ENCODE measurements around the gene LMCD1.

Gene LMCD1

GRCh38 chr3:8484409-8485140 is 17.0 kb upstream of the LMCD1 start:
- no peak for DNase-seq

DNA sequence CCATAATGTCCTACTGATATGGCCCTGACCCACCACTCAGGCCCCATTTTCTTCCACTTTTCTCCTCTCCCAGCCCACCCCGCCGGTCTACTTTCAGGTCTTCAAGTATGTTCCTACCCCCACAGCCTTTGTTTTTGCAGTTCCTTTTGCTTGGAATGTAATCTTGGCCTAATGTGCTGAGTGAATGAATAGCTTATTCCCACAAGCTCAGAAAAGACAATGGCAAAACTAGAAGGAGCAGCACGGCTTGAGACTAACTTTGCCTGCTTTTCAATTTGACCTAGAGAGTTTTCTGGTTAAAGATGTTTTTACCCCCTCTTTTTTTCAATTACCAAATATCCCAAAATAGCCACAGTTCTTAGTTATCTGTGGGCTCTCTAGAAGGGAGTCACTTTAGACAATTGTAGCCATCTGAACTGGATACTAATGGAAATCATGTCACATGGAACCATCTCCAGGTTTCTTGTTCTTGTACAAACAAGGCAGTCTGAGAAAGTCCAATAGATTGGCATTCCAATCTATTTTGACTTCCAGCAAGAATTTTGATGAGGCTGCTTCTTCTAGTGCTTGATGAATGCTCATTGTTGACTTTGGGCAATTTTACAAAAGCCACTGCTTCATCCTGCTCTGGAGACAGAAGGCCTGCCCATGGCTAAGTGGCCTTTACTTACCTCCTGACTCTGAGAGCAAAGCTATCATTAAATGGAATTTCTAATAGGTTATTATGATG is 16.3 kb upstream of the LMCD1 start:
- no peak for DNase-seq

DNA sequence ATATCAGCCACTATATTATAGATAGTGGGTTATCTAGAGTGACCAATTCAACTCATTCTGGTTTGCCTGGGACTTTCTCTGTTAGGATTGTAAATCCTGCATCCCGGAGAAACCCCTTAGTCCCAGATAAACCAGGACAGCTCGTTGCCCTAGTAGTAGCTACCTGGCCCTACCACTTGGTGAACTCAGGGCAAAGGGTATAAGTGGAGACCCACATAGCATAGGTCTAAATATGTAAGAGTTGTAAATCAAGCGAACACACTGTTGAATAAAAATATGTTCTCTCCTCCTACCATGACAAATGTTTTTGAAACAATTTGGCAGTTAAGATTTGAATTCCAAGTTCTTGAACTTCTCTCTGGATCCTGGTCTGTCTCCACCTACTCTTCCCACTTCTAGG is 15.7 kb upstream of the LMCD1 start:
- DNase-seq: no peak

DNA sequence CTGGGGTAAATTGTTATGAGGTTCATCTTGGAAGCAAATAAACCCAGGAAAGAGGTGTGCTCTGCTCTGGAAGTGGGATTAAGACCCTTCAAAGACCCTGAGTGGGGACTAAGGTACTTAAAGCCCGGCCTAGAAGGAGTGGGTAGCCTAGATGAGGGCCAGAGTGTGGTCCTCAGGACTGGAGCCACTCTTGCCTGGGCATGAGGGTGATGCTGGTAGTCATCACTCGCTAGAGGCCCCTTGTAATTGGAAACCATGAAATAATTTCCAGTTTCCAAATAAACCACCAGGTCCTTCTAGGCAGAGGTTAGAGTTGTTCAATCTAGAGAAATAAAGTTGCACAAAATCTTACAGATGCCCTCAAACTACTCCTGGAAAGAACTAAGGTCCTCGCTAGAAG is 15.2 kb upstream of the LMCD1 start:
- no peak for DNase-seq

DNA sequence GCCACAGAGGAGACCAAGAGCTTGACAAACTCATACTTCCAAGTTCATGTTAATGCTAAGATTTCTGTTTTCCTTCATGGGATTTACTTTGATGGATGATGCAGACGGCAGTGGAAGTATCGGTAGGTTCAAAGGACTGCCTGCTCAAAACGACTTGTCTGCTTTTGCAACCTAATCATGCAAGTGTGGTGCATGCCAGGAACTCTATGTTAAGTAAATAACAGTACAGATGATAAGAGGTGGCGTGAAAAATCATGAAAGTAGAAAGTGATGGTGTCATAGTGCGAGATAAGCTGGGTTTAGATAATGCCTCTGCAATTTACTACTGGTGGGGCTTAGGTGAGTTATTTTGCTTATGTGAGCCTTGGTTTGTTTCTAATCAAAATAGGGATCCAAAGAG is 14.7 kb upstream of the LMCD1 start:
- no peak for DNase-seq

DNA sequence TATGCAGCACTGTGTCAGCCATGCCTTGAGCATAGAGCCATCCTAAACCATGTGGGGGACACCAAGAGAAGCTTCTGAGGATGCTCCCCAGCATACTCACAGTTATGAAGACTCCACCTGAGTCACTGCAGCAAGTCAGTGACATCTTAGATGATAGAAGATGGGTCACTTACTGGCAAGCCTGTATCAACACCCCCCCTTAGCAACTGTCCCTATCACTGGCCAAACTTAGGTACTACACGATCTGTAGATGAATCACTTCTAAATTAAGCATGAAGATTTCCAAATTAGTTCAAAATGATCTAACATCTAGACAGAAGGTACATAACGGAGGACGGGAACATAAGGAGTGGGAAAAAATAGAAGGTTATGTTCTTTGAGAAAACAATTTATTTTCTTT is 13.2 kb upstream of the LMCD1 start:
- DNase-seq: no peak

- peak; percentile 46 to 61 for DNase-seq
Measured at GRCh38 chr3:8488877-8489276, 12.7 kb upstream of the LMCD1 start.

DNA sequence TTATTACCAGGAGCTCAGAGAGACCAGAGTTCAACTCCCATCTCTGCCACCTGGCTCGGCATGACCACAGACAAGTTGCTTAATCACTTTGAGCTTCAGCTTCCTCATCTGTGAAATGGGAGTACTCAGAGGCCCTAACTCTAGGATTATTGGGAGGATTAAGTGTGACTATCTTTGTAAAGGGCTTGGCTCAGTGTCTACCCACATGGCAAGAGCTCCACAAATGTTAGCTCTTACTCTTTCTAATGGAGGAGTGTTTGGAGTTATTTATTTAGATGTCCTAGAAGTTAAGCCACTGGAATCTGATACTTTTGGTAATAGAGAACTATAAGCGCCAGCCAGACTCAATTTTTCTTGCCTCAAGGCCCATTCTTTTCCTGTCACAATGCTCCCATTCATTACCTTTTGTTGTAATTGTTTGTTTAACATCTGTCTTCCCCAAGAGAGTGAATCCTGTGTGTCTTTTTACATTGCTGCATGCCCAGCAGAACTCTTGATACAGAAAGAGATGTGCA is 12.3 kb upstream of the LMCD1 start:
- peak in 1 of 2 donors; percentile 2 for DNase-seq

- peak in 1 of 2 donors; percentile 12 for DNase-seq
Measured at GRCh38 chr3:8490079-8490552, 11.5 kb upstream of the LMCD1 start.

DNA sequence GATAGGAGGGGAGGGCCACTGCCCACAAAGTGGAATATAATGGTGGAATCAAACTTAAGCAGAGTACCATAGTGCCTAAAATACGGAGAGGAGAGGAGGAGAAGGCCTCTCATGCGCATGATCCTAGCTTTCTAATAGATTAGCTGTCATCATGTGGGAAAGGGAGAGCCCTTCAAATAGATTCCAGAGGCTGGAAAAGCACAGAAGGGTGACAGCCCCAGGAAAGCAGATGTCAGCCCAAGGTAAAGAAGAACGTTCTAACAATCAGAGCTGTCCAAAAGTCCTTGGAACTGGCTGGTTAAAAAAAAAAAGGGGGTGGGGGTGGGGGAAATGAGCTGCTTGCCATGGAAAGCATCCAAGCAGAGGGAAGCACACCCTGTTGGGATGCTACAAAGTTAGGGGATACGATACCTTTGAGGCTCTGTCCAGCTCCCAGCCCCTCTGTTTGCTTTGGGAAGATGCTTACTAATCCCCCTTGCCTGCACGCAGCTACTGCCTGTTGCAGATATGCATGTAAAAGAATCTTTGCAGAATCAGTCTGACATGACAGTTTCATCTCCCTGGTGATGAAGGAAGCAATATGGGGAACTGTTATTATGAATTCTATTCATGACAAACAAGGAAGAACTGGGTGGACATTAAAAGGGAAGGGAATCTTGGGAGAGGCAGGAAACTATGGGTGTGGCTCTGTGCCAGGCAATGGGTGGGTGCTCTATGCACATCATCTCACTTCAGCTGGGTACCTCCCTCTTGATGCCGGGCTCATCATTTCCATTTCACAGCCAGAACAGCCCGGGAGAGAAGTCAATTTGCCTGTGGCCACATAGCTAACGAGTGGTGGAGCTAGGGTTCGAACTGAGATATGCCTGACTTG is 10.1 kb upstream of the LMCD1 start:
- DNase-seq: peak; percentile 32 to 60

DNA sequence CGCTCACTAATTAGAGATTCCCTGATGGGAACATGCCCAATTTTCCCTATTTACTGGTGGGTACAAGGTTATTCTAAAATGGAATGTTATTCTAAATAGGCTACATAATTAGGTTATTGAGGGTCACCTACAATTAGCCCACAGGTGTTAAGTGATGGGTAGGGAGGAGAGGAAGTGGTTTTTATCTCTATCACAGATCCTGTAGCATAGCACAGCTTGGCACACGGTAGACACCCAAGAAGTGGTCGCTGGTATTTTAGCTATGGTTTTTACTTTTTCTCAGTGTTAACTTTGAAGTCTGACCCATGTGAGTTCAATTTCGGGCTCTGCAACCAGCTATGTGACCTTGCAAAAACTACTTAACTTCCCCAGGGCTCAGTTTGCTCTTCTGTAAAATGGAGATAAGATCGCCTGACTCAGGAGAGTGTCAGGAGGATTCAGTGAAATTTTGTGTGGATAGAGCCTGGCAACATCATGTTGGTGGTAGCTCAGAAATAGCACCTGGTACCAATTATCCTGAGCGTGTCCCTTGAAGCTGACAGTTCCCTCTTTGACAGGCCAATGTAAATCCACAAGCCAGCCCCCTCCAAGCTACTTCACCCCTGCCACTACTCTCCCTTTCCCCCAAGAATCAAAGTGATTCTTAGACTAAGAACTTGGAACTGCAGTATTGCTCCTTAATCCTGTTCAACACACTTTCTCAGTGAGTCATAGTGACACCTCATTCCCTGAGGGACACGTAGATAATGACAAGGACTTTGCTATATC is 8.7 kb upstream of the LMCD1 start:
- no peak for DNase-seq

- DNase-seq: no peak
Measured at GRCh38 chr3:8493744-8494143, 7.9 kb upstream of the LMCD1 start.

- no peak for DNase-seq
Measured at GRCh38 chr3:8494327-8494726, 7.3 kb upstream of the LMCD1 start.

GRCh38 chr3:8497582-8497981 is 4.0 kb upstream of the LMCD1 start:
- DNase-seq: no peak

DNA sequence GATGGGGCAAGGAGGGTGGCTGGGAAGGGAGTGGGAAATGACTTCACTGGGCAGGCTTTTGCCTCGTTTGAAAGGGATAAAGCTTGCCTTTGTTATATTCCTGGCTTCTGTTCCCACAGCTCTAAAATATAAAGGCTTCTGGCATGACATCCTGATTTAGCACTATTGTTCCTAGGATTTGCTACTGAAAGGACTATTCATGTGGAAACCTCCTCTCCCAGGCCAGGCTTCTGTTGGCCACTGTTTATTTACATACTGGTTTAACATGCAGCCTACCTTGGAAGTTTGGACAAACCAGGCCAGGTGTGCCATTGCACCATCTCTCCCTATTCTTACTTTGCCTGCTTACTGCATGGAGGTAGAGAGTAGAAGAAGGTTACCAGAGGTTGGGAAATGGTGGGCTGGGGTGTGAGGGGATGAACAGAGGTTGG is 2.4 kb upstream of the LMCD1 start:
- no peak for DNase-seq

DNA sequence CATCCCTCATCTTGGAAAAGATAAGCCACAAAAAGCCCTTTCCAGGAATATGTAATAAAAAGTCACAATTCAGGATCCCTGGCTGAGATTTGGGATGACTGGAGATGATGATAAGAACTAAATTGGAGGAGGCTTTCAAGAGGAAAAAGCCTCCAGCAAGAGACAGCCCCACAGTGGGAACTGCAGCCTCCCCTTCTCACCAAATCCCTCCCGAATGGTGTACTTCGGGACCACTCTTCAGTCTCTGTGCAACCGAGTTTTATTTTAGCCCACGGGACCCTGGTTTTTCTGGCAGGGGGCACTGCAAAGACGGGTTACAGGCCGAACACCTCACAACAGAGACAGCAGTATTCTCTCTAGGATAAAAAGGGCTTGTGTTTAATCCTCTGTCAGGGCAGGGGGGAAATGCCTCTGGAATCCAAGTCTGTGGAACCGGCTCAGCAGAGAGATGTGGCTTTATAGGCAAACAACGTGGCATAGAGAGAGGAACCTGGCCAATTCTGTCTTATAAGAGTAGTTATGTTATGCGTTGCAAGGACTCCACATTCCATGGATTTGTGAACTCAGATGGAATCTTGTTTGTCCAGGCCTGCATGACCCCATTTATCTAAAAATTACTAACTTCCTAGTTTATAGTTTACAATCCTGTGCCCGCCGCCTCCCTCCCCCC is 1.2 kb upstream of the LMCD1 start:
- DNase-seq: no peak

DNA sequence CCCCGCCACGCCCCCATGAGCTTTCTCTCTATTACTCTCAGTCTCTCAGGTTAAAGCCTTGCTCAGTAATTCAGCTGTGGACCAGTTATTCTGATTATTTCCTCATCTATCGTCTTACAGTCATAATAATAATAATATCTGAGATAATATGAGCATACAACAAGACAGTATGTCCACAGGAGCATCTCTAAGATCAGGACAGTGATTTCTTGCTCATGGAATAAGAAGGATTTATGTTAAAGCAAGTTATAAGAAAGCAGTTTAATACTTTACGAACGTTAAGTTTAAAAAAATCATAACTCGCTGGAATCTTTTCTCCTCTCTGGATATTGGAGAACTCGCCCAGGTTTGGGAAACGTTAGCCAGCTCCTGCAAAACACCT is 643 bp upstream of the LMCD1 start:
- DNase-seq: no peak

DNA sequence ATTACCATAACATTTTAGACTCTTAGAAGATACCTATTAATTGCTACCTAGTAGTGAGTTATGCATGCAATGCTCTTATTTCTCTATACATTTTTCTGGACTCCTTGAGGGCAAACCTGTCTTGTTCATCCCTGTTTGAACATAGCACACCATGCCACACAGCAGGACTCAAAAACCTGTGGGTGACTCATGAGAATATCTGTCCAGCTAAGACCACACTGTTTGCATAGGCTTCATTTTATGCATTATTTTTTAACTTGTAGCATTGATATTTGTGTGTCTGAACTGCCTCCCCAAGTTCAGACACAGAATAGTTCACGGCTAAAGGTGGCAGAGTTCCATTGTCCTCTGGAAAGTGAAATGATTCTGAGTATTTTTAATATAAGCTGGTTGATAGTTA is 1.8 kb downstream of the LMCD1 start:
- no peak for DNase-seq

GRCh38 chr3:8503871-8504610 is 2.4 kb downstream of the LMCD1 start:
- no peak for DNase-seq

DNA sequence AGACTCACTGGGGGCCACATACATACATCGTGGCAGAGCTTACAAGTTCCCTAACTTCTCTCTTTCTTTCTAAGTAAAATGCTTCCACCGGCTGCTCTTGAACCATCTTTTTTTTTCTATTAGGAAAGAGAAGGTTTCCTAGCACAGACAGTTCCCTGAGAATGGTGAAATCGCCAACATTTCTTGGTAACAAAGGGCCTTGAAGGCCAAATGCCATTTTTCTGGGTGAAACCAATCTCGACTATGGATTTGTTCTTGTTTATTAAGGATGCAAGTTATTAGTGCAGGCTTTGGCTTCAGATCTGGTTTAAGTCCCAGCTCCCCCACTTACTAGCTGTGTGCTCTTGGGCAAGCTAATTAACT is 3.0 kb downstream of the LMCD1 start:
- no peak for DNase-seq

- no peak for DNase-seq
Measured at GRCh38 chr3:8505621-8506020, 4.0 kb downstream of the LMCD1 start.

All from inflammatory macrophage (primary cell).